GM18519 (cell line): ENCODE results near the gene EPYC.

Source experiments
- ATAC-seq: cut with Tn5 transposase; IDR thresholded peaks from one replicate; pipeline ENCODE4 v1.9.1; 2021; ENCODE audit warnings: mild to moderate bottlenecking, moderate library complexity; ENCODE audit not compliant: unreplicated experiment, low FRiP score

EPYC gene

DNA sequence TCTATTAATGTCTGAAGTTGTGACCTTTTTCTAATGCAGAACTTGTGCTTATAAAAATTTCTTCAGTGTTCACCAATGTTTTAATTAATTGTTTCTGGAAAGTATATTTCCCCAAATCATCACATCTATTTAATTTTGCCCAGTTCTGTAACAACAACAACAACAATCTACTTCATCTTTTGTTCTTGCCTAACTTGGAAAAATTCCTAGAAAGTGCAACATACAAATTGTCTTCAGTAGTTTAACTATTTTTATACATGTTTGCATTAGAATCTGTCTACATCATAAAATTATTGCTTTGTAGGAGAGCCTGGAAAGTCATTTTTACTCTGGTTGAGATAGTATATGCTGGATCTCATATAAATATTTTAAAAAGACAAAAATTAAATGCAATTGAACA lies 88.3 kb downstream of the EPYC start:
- ATAC-seq: no peak

- ATAC-seq: no peak
These were observed 89.4 kb downstream of the EPYC start for GRCh38 chr12:90915353-90915752.
